CD14-positive monocyte (primary cell): ENCODE data around the gene DELE1. TPM values are rescaled to one million over a fixed set of nuclear protein-coding genes. Genes with fewer than 3 reads are reported as not detected.
A peak's percentile ranks its signal among the peaks of the same experiment; 100 is the strongest.

Experiments
- DNase-seq, 3 donors: peaks; one replicate each; pipeline ENCODE4 v3.0.0-alpha.2; 2011 to 2022
- H2AFZ ChIP-seq: 2 replicates; pipeline ENCODE4 v1.6.0; 2012; ENCODE audit warnings: mild to moderate bottlenecking, low read depth, low read length, inconsistent platforms; ENCODE audit not compliant: insufficient read depth, poor library complexity, severe bottlenecking
- H3K27ac ChIP-seq, 2 donors: 1 replicate in 1 of 2; 2 replicates in 1 of 2; pipeline ENCODE4 v1.5.1; 2012 to 2013; ENCODE audit warnings: low read length in 2 of 2, control low read depth in 1 of 2, inconsistent platforms in 1 of 2, low read depth in 1 of 2, mild to moderate bottlenecking in 1 of 2
- H3K27me3 ChIP-seq, 2 donors: one replicate each; pipeline versions ENCODE4 v1.6.0 to v1.6.1; 2011 to 2013; ENCODE audit warnings: low read length in 2 of 2; ENCODE audit not compliant: control insufficient read depth in 2 of 2, insufficient read depth in 2 of 2
- H3K36me3 ChIP-seq, 2 donors: replicated peaks in 1 of 2; 1 replicate in 1 of 2; 2 replicates in 1 of 2; pipeline versions ENCODE4 v1.5.1 to v1.6.1; 2012 to 2013; ENCODE audit warnings: low read length in 2 of 2, control low read depth in 1 of 2, inconsistent platforms in 1 of 2, mild to moderate bottlenecking in 1 of 2; ENCODE audit not compliant: insufficient read depth in 2 of 2, control insufficient read depth in 1 of 2
- H3K4me1 ChIP-seq, 2 donors: 1 replicate in 1 of 2; 2 replicates in 1 of 2; pipeline versions ENCODE4 v1.5.1 to v1.6.1; 2012 to 2013; ENCODE audit warnings: low read length in 2 of 2, control low read depth in 1 of 2, inconsistent platforms in 1 of 2, mild to moderate bottlenecking in 1 of 2, moderate library complexity in 1 of 2; ENCODE audit not compliant: insufficient read depth in 2 of 2, control insufficient read depth in 1 of 2
- H3K4me2 ChIP-seq: replicated peaks from 2 replicates; pipeline ENCODE3; 2012; ENCODE audit warnings: low read length, moderate library complexity, mild to moderate bottlenecking; ENCODE audit not compliant: poor library complexity, severe bottlenecking; ENCODE audit errors: extremely low read depth
- H3K4me3 ChIP-seq, 3 experiments: fragments of 200-600 bp in 1 of 3; sonication (generic) in 1 of 3; replicated peaks in 1 of 3; 1 replicate in 2 of 3; 2 replicates in 1 of 3; pipeline ENCODE4 v1.5.1; 2011 to 2013; ENCODE audit warnings: low read length in 3 of 3, mild to moderate bottlenecking in 3 of 3, control low read depth in 2 of 3, low read depth in 2 of 3, inconsistent platforms in 1 of 3, moderate library complexity in 1 of 3
- H3K79me2 ChIP-seq: 2 replicates; pipeline ENCODE4 v1.6.0; 2012; ENCODE audit warnings: mild to moderate bottlenecking, control low read depth, inconsistent platforms, low read length, moderate library complexity; ENCODE audit not compliant: insufficient read depth
- H3K9ac ChIP-seq: 2 replicates; pipeline ENCODE4 v1.6.0; 2017; ENCODE audit warnings: low read length, mild to moderate bottlenecking; ENCODE audit not compliant: insufficient read depth, poor library complexity, severe bottlenecking
- H3K9me3 ChIP-seq, 2 donors: replicated peaks in 1 of 2; 1 replicate in 1 of 2; 2 replicates in 1 of 2; pipeline versions ENCODE4 v1.5.1 to v1.6.1; 2012 to 2013; ENCODE audit warnings: low read length in 2 of 2, control low read depth in 1 of 2; ENCODE audit not compliant: control insufficient read depth in 1 of 2, insufficient read depth in 1 of 2
- H4K20me1 ChIP-seq: 2 replicates; pipeline ENCODE4 v1.6.0; 2012; ENCODE audit warnings: mild to moderate bottlenecking, low read length, control low read depth, moderate library complexity; ENCODE audit not compliant: insufficient read depth
- H3K27ac Mint-ChIP-seq, 7 donors: one replicate each; pipeline ENCODE4 v1.8.0; 2020; ENCODE audit warnings: mild to moderate bottlenecking in 7 of 7, mixed read lengths in 7 of 7, moderate library complexity in 6 of 7, inconsistent platforms in 2 of 7
- H3K27me3 Mint-ChIP-seq, 3 donors: one replicate each; pipeline ENCODE4 v1.8.0; 2021 to 2022; ENCODE audit warnings: low read depth in 3 of 3, mild to moderate bottlenecking in 3 of 3, mixed read lengths in 3 of 3, moderate library complexity in 3 of 3, inconsistent platforms in 1 of 3
- H3K36me3 Mint-ChIP-seq, 2 donors: one replicate each; pipeline ENCODE4 v1.8.0; 2020; ENCODE audit warnings: mixed read lengths in 2 of 2, inconsistent platforms in 1 of 2, mild to moderate bottlenecking in 1 of 2
- H3K4me1 Mint-ChIP-seq: one replicate; pipeline ENCODE4 v1.8.0; 2020; ENCODE audit warnings: mild to moderate bottlenecking, mixed read lengths
- H3K4me3 Mint-ChIP-seq, 2 donors: one replicate each; pipeline ENCODE4 v1.8.0; 2020; ENCODE audit warnings: mild to moderate bottlenecking in 2 of 2, mixed read lengths in 2 of 2, moderate library complexity in 1 of 2
- H3K9me3 Mint-ChIP-seq, 7 donors: one replicate each; pipeline ENCODE4 v1.8.0; 2020 to 2022; ENCODE audit warnings: mixed read lengths in 7 of 7, mild to moderate bottlenecking in 6 of 7, moderate library complexity in 6 of 7, inconsistent platforms in 2 of 7
- CTCF ChIP-seq: fragments of 200-600 bp; IDR thresholded peaks from one replicate; pipeline ENCODE4 v1.8.0; 2022; ENCODE audit warnings: antibody characterized with exemption, mild to moderate bottlenecking
- WGBS: methylation state at CpG from one replicate; pipeline ENCODE4 v1.1.5; 2013; ENCODE audit warnings: missing lambda C conversion rate; ENCODE audit not compliant: insufficient coverage; 5-methylcytosine and 5-hydroxymethylcytosine counted together
- intact Hi-C, 2 donors: fragments of 100-400 bp; cut with micrococcal nuclease; formaldehyde crosslinking; loops; one replicate each; pipeline versions ENCODE4 v1.15.0 to v1.15.1; 2023
- polyA plus RNA-seq, 3 donors: library from polyadenylated mRNA; depleted of rRNA in 1 of 3; unstranded in 2 of 3; stranded (reverse) in 1 of 3; fragments of 300-500 nt in 2 of 3; fragments of >200 nt in 1 of 3; fragmentation: Illumina TruSeq in 2 of 3; gene quantifications; 1 replicate in 2 of 3; 2 replicates in 1 of 3; pipeline ENCODE4 v1.2.3, GENCODE V29; 2012 to 2021

Gene DELE1
- polyA plus RNA-seq, 3 donors = 47.3 to 140 (median 49.6) TPM

- WGBS = no CpG with 5 or more reads among the region's 2 CpGs
- Mint-ChIP-seq H3K36me3 (peaks cover 25 to 38% of the 10 kb centered on the region in 2 donors), H3K4me3 (peak overlapping the region; percentile 85 to 93), H3K9me3 (no peaks in the 10 kb centered on the region), H3K27ac (peak overlapping the region; percentile 96 to 98 (median 97)), H3K4me1 (peaks cover 25% of the 10 kb centered on the region), H3K27me3 (peaks cover 0 to 2% (median 2%) of the 10 kb centered on the region in 3 donors)
- H3K4me1 ChIP-seq = peaks cover 22 to 26% of the 10 kb centered on the region in 2 donors
- H4K20me1 ChIP-seq = no peaks in the 10 kb centered on the region
- intact Hi-C loops = loop anchor here in 1 of 2 donors (2.0 kb wide), 1 partner anchor 45 kb away; no protein-coding TSS in a partner anchor
- no peak for TF ChIP-seq CTCF
- peak overlapping the region; percentile 97 to 100 for H3K27ac ChIP-seq
- H3K9me3 ChIP-seq = no peaks in the 10 kb centered on the region
- peak overlapping the region; percentile 94 for H3K9ac ChIP-seq
- peak; percentile 27 to 46 (median 37) for DNase-seq
- peak overlapping the region; percentile 96 for H2AFZ ChIP-seq
- peaks cover 21 to 26% of the 10 kb centered on the region in 2 donors for H3K36me3 ChIP-seq
- peak overlapping the region; percentile 88 for H3K4me2 ChIP-seq
- peak overlapping the region; percentile 45 to 93 (median 90) for H3K4me3 ChIP-seq
- H3K27me3 ChIP-seq = no peaks in the 10 kb centered on the region
- peaks cover 34% of the 10 kb centered on the region for H3K79me2 ChIP-seq
Measured at GRCh38 chr5:141969783-141970771, 46.4 kb downstream of the DELE1 start.

- no peak overlapping the region for H3K4me2 ChIP-seq
- Mint-ChIP-seq H3K36me3 (peaks cover 44 to 66% of the 10 kb centered on the region in 2 donors), H3K27me3 (peaks cover 0 to 2% (median 0%) of the 10 kb centered on the region in 3 donors), H3K4me3 (no peak overlapping the region), H3K4me1 (peaks cover 19% of the 10 kb centered on the region), H3K9me3 (no peaks in the 10 kb centered on the region), H3K27ac (no peak overlapping the region)
- DNase-seq = no peak
- no CpG with 5 or more reads among the region's 1 CpG for WGBS
- H2AFZ ChIP-seq = no peak overlapping the region
- TF ChIP-seq CTCF = no peak
- peaks cover 37% of the 10 kb centered on the region for H3K79me2 ChIP-seq
- peaks cover 15 to 17% of the 10 kb centered on the region in 2 donors for H3K4me1 ChIP-seq
- H3K36me3 ChIP-seq = peaks cover 54 to 66% of the 10 kb centered on the region in 2 donors
- H3K9me3 ChIP-seq = no peaks in the 10 kb centered on the region
- no peak overlapping the region for H3K4me3 ChIP-seq
- no peak overlapping the region for H3K27ac ChIP-seq
- H4K20me1 ChIP-seq = peaks cover 5% of the 10 kb centered on the region
- intact Hi-C loops = no loop called here
- H3K27me3 ChIP-seq = no peaks in the 10 kb centered on the region
- H3K9ac ChIP-seq = no peak overlapping the region
Measured at GRCh38 chr5:141973871-141974595, 50.4 kb downstream of the DELE1 start.
